PFSK-1 (cell line): ENCODE results near the gene BCAS1.

Experiments used
- FOXP2 ChIP-seq: optimal IDR thresholded peaks from 2 replicates; pipeline ENCODE3; 2011; ENCODE audit warnings: borderline replicate concordance, control low read depth, inconsistent platforms; ENCODE audit not compliant: insufficient read depth; ENCODE audit errors: extremely low read length, extremely low read depth
- POLR2AphosphoS5 ChIP-seq: IDR thresholded peaks from 2 replicates; pipeline ENCODE4 v1.6.1; 2012; ENCODE audit warnings: low read depth, mild to moderate bottlenecking, control low read depth, low read length, moderate library complexity
- REST ChIP-seq, 2 experiments: IDR thresholded peaks; 2 replicates each; pipeline versions ENCODE4 v1.6.1 to v1.8.0; 2011 to 2012; ENCODE audit warnings: low read depth in 2 of 2, low read length in 2 of 2, control low read depth in 1 of 2, inconsistent platforms in 1 of 2, mild to moderate bottlenecking in 1 of 2, moderate library complexity in 1 of 2; ENCODE audit not compliant: insufficient read depth in 1 of 2
- SIN3A ChIP-seq: IDR thresholded peaks from 2 replicates; pipeline ENCODE4 v1.6.1; 2012; ENCODE audit warnings: mild to moderate bottlenecking, low read length, moderate library complexity, borderline replicate concordance; ENCODE audit not compliant: insufficient read depth
- TAF1 ChIP-seq: IDR thresholded peaks from 2 replicates; pipeline ENCODE4 v1.6.1; 2012; ENCODE audit warnings: low read length, control low read depth, borderline replicate concordance; ENCODE audit not compliant: insufficient read depth

The BCAS1 gene

GRCh38 chr20:54019585-54019984 is 50.8 kb downstream of the BCAS1 start:
- TF ChIP-seq POLR2AphosphoS5, result no peak
- no peak for TF ChIP-seq SIN3A
- no peak for TF ChIP-seq FOXP2
- TF ChIP-seq TAF1, result no peak
- TF ChIP-seq REST (IDR thresholded peaks at IDR 0.05; ENCODE audit: insufficient read depth in 1 of 2, low read depth in 2 of 2, low read length in 2 of 2), result no peak

GRCh38 chr20:54019127-54019526 is 51.3 kb downstream of the BCAS1 start:
- TF ChIP-seq FOXP2 (no peak), REST (IDR thresholded peaks at IDR 0.05; ENCODE audit: insufficient read depth in 1 of 2, low read depth in 2 of 2, low read length in 2 of 2) (no peak), POLR2AphosphoS5 (no peak), SIN3A (no peak), TAF1 (no peak)

GRCh38 chr20:54017846-54018245 is 52.5 kb downstream of the BCAS1 start:
- TF ChIP-seq SIN3A, result no peak
- no peak for TF ChIP-seq TAF1
- no peak for TF ChIP-seq POLR2AphosphoS5
- no peak for TF ChIP-seq FOXP2
- no peak for TF ChIP-seq REST (IDR thresholded peaks at IDR 0.05; ENCODE audit: insufficient read depth in 1 of 2, low read depth in 2 of 2, low read length in 2 of 2)

- TF ChIP-seq POLR2AphosphoS5 (no peak), REST (IDR thresholded peaks at IDR 0.05; ENCODE audit: insufficient read depth in 1 of 2, low read depth in 2 of 2, low read length in 2 of 2) (no peak), FOXP2 (no peak), SIN3A (no peak), TAF1 (no peak)
Observed at GRCh38 chr20:54015496-54015895, 54.9 kb downstream of the BCAS1 start.
